IPS-18c (cell line): ENCODE results near the gene TST.
"Not testable (repeated sequence)": the region's sequence is repeated elsewhere in the genome, so short reads cannot be mapped to it uniquely, and the experiment has no call there.

ENCODE experiments used
- H3K4me3 ChIP-seq: 2 replicates; pipeline ENCODE4 v1.7.0; 2013; ENCODE audit warnings: low read depth, mild to moderate bottlenecking, low read length, moderate library complexity; ENCODE audit not compliant: insufficient read depth
- H3K9me3 ChIP-seq: one replicate; pipeline ENCODE4 v1.6.1; 2013; ENCODE audit warnings: mild to moderate bottlenecking, low read length, moderate library complexity; ENCODE audit not compliant: control insufficient read depth, insufficient read depth

TST gene

GRCh38 chr22:37009490-37009889 is 9.8 kb downstream of the TST start:
- Histone ChIP-seq H3K4me3 (no peak overlapping the region), H3K9me3 (no peaks in the 10 kb centered on the region)

- no peaks in the 10 kb centered on the region for H3K9me3 ChIP-seq
- H3K4me3 ChIP-seq: no peak overlapping the region
Observed at GRCh38 chr22:37008365-37008764, 10.9 kb downstream of the TST start.

GRCh38 chr22:37007651-37008050 is 11.6 kb downstream of the TST start:
- Histone ChIP-seq H3K9me3 (no peaks in the 10 kb centered on the region), H3K4me3 (no peak overlapping the region)

DNA sequence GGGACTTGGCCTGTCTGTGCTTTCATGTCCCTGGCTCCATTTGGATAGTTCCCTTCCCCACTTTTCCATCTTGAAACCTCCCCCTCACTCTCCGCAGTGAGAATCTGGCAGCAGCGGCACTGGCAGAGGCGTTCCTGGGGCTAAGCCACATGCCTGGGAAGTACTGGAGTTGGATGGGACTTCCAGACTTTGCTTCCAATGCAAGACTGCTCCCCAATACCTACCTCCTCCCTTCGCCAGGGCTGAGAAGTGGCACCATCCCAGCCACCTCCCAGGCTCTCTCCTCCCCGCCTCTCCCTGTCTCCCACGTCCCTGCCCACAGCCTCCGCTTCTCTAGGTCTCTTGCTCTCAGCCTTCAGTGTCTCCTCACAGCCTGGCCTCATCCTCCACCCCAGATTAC is 16.6 kb downstream of the TST start:
- Histone ChIP-seq H3K4me3 (no peak overlapping the region), H3K9me3 (no peaks in the 10 kb centered on the region)

- H3K4me3 ChIP-seq: no peak overlapping the region
- no peaks in the 10 kb centered on the region for H3K9me3 ChIP-seq
Observed at GRCh38 chr22:37001826-37002225, 17.4 kb downstream of the TST start.

GRCh38 chr22:37000676-37001534 is 18.3 kb downstream of the TST start:
- no peaks in the 10 kb centered on the region for H3K9me3 ChIP-seq
- H3K4me3 ChIP-seq: no peak overlapping the region

DNA sequence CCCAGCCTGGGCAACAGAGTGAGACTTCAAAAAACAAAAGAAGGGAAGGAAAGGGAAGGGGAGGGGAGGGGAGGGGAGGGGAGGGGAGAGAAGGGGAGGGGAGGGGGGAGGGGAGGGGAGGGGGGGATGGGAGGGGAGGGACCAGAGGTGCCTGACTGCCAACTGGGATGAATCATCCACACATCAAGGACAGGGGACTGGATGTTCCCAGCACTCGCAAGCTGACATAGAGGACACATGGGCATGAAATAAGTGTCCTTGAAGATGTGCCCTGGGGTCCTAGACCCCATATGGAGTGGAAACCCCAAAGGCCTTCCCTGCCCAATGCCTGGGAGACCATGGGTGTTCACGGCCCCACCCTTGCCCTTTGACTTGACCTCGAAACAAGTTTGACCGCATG is 19.8 kb downstream of the TST start:
- H3K4me3 ChIP-seq: no peak overlapping the region
- no peaks in the 10 kb centered on the region for H3K9me3 ChIP-seq

- Histone ChIP-seq H3K9me3 (no peaks in the 10 kb centered on the region), H3K4me3 (no peak overlapping the region)
Observed at GRCh38 chr22:36998620-36999351, 20.5 kb downstream of the TST start.

DNA sequence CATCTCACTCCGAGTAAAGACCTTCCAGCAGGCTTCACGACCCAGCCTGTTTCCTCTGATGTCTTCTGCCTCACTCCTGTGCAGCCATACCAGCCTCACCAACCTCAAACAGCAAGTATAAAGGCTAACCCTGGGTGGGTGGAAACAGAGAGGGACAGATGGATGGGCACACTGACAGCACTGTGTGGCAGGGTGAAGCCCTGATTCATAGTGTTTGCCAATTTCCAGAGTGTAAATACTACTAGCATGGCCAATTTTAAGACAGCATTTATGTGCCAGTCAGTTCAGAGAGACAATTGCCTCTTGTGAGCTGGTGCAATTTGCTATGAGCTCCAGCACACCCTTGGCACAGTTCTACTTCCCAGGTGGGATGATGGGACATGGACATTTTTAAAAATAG is 21.5 kb downstream of the TST start:
- H3K4me3 ChIP-seq: no peak overlapping the region
- no peaks in the 10 kb centered on the region for H3K9me3 ChIP-seq

DNA sequence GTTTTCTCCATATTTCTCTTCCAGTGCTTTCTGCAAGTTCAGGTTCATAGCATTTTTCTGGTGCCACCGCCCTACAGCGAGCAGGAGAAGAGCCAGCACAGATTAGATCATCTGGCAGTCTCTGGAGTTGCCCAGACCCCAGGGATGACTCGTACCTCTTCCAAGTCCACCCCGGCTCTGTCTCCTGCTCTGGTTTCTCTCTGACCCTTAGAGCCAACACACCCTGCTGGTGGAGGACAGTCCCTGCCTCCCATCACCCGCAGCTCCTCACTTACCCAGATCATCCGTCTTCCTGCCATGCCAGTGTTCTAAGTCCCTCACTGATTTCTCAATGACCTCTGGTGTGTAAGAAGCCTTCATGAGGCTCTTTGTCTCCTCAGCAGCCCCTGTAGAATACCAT is 28.0 kb downstream of the TST start:
- Histone ChIP-seq H3K4me3 (no peak overlapping the region), H3K9me3 (peaks cover 2% of the 10 kb centered on the region)

DNA sequence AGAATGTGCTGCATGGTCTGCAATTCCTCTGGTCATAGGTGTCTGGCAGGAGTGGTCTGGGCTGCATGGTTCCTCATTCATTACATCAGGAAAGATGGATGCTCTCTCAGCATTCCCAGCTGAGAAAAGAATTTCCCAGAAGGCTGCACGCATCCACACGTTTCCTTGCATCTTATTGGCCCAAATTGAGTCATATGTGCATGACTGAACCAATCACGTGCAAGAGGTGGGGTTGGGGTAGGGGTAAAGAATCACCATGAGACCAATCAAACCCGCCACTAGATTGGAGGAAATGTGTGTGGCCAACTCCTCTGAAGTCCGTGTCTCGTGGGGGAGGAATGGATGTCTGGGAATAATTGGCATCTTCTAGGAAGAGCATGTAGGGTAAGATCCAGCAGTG is 28.8 kb downstream of the TST start:
- Histone ChIP-seq H3K9me3 (peaks cover 5% of the 10 kb centered on the region), H3K4me3 (no peak overlapping the region)

GRCh38 chr22:36989012-36989411 is 30.2 kb downstream of the TST start:
- not testable (repeated sequence) for H3K9me3 ChIP-seq, H3K4me3 ChIP-seq

- Histone ChIP-seq H3K9me3 (peaks cover 5% of the 10 kb centered on the region), H3K4me3 (no peak overlapping the region)
Observed at GRCh38 chr22:36988075-36988832, 31.0 kb downstream of the TST start.

DNA sequence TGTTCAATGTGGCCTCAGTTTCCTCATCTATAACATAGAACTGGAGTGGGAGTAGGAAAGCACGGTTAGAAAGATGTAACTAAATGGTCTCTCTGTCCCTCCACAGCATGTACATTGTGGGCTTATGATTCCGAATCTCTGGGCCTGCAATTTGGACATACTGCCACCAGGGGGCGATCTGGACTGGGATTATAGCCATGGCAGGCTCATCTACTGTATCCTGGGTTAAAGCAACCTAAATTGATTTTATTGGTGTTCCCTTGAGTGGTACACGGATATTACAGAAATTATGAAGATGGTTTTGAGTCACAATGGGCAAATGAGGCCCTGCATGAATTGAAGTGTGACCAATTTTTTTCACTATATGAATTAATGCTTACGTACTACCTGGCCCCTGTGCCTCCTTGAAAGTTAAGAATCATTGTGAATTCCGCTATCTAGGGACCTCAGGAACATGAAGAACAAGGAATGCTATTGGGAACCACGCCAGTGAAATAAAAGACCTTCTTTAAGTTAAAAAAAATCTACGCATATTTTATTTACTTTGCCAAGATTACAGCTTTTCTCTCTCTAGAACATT is 32.9 kb downstream of the TST start:
- no peak overlapping the region for H3K4me3 ChIP-seq
- peaks cover 5% of the 10 kb centered on the region for H3K9me3 ChIP-seq

DNA sequence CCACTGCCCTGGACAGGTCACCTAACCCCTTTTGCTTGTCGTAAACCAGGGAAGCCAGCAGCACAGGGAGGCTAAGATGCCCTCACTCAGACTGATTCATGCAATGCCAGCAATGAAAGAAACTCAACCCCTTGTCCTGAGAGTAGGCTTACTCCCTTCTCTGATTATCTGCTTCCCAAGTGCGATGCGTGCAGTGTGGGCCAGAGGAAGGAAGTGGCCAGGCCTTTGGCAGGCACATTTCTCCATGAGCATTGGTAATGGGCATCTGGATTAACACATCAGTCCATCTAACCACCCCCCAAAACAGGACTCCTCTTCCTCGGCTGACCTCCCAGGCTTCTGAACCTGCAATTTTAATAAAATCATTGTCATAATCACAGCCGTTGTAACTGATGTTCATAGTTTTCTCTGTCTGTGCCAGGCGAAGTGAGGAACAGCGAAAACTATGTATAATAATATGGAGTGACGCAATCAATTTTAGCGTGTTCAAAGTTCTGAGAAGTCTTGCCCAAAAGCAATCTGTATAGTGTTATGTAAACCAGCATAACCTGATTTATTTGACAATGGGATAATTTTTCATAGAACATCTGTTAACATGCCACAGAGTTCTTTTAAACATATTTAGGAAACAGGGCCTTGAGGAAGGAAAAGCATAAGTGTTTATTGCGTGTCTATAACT is 33.9 kb downstream of the TST start:
- Histone ChIP-seq H3K4me3 (no peak overlapping the region), H3K9me3 (peaks cover 5% of the 10 kb centered on the region)

- Histone ChIP-seq H3K4me3 (no peak overlapping the region), H3K9me3 (peaks cover 5% of the 10 kb centered on the region)
Observed at GRCh38 chr22:36982136-36982535, 37.1 kb downstream of the TST start.

GRCh38 chr22:36981247-36981775 is 37.9 kb downstream of the TST start:
- H3K9me3 ChIP-seq: peaks cover 6% of the 10 kb centered on the region
- no peak overlapping the region for H3K4me3 ChIP-seq
